ENCODE measurements around the gene ATM. TPM values are rescaled to one million over a fixed set of nuclear protein-coding genes. Genes with fewer than 3 reads are reported as not detected.

The ATM gene
- total RNA-seq, 1 donor from 2014 or later, result 16.0 TPM

GRCh38 chr11:108198833-108199232 is 24.0 kb upstream of the ATM start:
- H3K4me1 ChIP-seq, result no peaks in the 10 kb centered on the region
- TF ChIP-seq CTCF (IDR thresholded peaks at IDR 0.05), result no peak
- DNase-seq (ENCODE audit: low spot score in 2 of 2), result no peak
- peaks cover 2 to 26% of the 10 kb centered on the region in 2 donors for H3K36me3 ChIP-seq
- H3K9me3 ChIP-seq, result no peaks in the 10 kb centered on the region
- no peaks in the 10 kb centered on the region for H3K27me3 ChIP-seq
- intact Hi-C loops (cut with DNase I), result no loop called here
- H3K4me3 ChIP-seq, result no peak overlapping the region
- no peak overlapping the region for H3K27ac ChIP-seq

GRCh38 chr11:108199446-108200321 is 23.2 kb upstream of the ATM start:
- H3K4me1 ChIP-seq, result no peaks in the 10 kb centered on the region
- peaks cover 2 to 28% of the 10 kb centered on the region in 2 donors for H3K36me3 ChIP-seq
- TF ChIP-seq CTCF (IDR thresholded peaks at IDR 0.05), result no peak
- no peak overlapping the region for H3K27ac ChIP-seq
- intact Hi-C loops (cut with DNase I), result no loop called here
- DNase-seq (ENCODE audit: low spot score in 2 of 2), result no peak
- H3K9me3 ChIP-seq, result no peaks in the 10 kb centered on the region
- H3K4me3 ChIP-seq, result no peak overlapping the region
- H3K27me3 ChIP-seq, result no peaks in the 10 kb centered on the region

GRCh38 chr11:108203075-108203474 is 19.8 kb upstream of the ATM start:
- Histone ChIP-seq H3K27me3 (no peaks in the 10 kb centered on the region), H3K4me3 (no peak overlapping the region), H3K4me1 (no peaks in the 10 kb centered on the region), H3K27ac (no peak overlapping the region), H3K36me3 (peaks cover 20 to 34% of the 10 kb centered on the region in 2 donors), H3K9me3 (no peaks in the 10 kb centered on the region)
- TF ChIP-seq CTCF (IDR thresholded peaks at IDR 0.05), result no peak
- DNase-seq (ENCODE audit: low spot score in 2 of 2), result no peak
- intact Hi-C loops (cut with DNase I), result no loop called here

- Histone ChIP-seq H3K27me3 (no peaks in the 10 kb centered on the region), H3K9me3 (no peaks in the 10 kb centered on the region), H3K36me3 (peaks cover 27 to 42% of the 10 kb centered on the region in 2 donors), H3K4me1 (no peaks in the 10 kb centered on the region), H3K27ac (no peak overlapping the region), H3K4me3 (no peak overlapping the region)
- no peak for TF ChIP-seq CTCF (IDR thresholded peaks at IDR 0.05)
- intact Hi-C loops (cut with DNase I), result no loop called here
- DNase-seq (ENCODE audit: low spot score in 2 of 2), result no peak
These were observed 18.5 kb upstream of the ATM start for GRCh38 chr11:108204376-108204775.

GRCh38 chr11:108204929-108205499 is 17.9 kb upstream of the ATM start:
- no peak overlapping the region for H3K27ac ChIP-seq
- no peak for TF ChIP-seq CTCF (IDR thresholded peaks at IDR 0.05)
- H3K9me3 ChIP-seq, result no peaks in the 10 kb centered on the region
- intact Hi-C loops (cut with DNase I), result no loop called here
- no peak for DNase-seq (ENCODE audit: low spot score in 2 of 2)
- H3K36me3 ChIP-seq, result peaks cover 28 to 47% of the 10 kb centered on the region in 2 donors
- H3K27me3 ChIP-seq, result no peaks in the 10 kb centered on the region
- no peaks in the 10 kb centered on the region for H3K4me1 ChIP-seq
- no peak overlapping the region for H3K4me3 ChIP-seq

All from ascending aorta (tissue), 2 donors.